K562 (cell line): ENCODE measurements around the gene OR52B6. TPM values are rescaled to one million over a fixed set of nuclear protein-coding genes. Genes with fewer than 3 reads are reported as not detected.

Source experiments
- AFF1 ChIP-seq, 2 experiments: fragments of 450-650 bp; IDR thresholded peaks; 2 replicates each; pipeline ENCODE4 v1.6.1; 2018; ENCODE audit warnings: mild to moderate bottlenecking in 2 of 2, low read depth in 1 of 2; ENCODE audit not compliant: partially characterized antibody in 2 of 2
- HDAC3 ChIP-seq: fragments of 450-650 bp; IDR thresholded peaks from 2 replicates; pipeline ENCODE4 v1.6.1; 2018; ENCODE audit warnings: borderline replicate concordance, mild to moderate bottlenecking, moderate library complexity; ENCODE audit not compliant: partially characterized antibody
- PRDM10 ChIP-seq: fragments of 450-650 bp; IDR thresholded peaks from 2 replicates; pipeline ENCODE4 v1.6.1; 2018; ENCODE audit not compliant: partially characterized antibody
- SPI1 ChIP-seq: IDR thresholded peaks from 2 replicates; pipeline ENCODE4 v1.6.1; 2011; ENCODE audit warnings: low read depth, low read length, control low read depth, borderline replicate concordance
- ZBTB40 ChIP-seq, 2 experiments: fragments of 450-650 bp in 1 of 2; sonication (generic) in 1 of 2; formaldehyde crosslinking in 1 of 2; IDR thresholded peaks; 2 replicates each; pipeline versions ENCODE4 v1.7.1 to v1.9.0; 2016 to 2022; ENCODE audit warnings: inconsistent platforms in 1 of 2, mild to moderate bottlenecking in 1 of 2, missing genetic modification reagents in 1 of 2
- ZNF175 ChIP-seq: fragments of 200-800 bp; sonication (Bioruptor generic); IDR thresholded peaks from 2 replicates; pipeline ENCODE4 v1.6.1; 2016; ENCODE audit warnings: low read depth, mild to moderate bottlenecking, missing genetic modification characterization, missing compliant biosample characterization
- polyA plus RNA-seq, 8 experiments: library from polyadenylated mRNA; depleted of rRNA in 4 of 8; stranded (reverse) in 5 of 8; unstranded in 3 of 8; fragments of >200 nt; fragmentation: Nextera tagmentation in 2 of 8; fragmentation: Illumina TruSeq in 1 of 8; extraction: Ambion mirVana in 2 of 8; extraction: Trizol in 1 of 8; gene quantifications; 2 replicates each; pipeline versions ENCODE4 v1.2.1 to v1.2.3, GENCODE V29; 2011 to 2014; ENCODE audit warnings: inconsistent platforms in 1 of 8, missing spikeins in 1 of 8
- total RNA-seq, 7 experiments: library from RNA; depleted of rRNA in 6 of 7; stranded (reverse); fragments of >200 nt in 6 of 7; fragmentation: Illumina TruSeq in 2 of 7; extraction: Trizol in 2 of 7; gene quantifications; 2 replicates each; pipeline versions ENCODE4 v1.2.1 to v1.2.3, GENCODE V29; 2011 to 2021; ENCODE audit warnings: low replicate concordance in 1 of 7

Gene OR52B6
- total and polyA plus RNA-seq, 9 of the 15 experiments (the other 6 are each of a cell fraction or from before 2014, with no cell fraction given): not detected

- TF ChIP-seq ZBTB40 (IDR thresholded peaks at IDR 0.05): 0 out of 2 replicates have a peak, but pooled peaks have one; percentile 32
- no peak for TF ChIP-seq ZBTB40 (CRISPR knock-in tag; IDR thresholded peaks at IDR 0.05)
- TF ChIP-seq SPI1: no peak
- peak in 1 of 2 experiments; percentile 32 for TF ChIP-seq AFF1 (IDR thresholded peaks at IDR 0.05; ENCODE audit: low read depth in 1 of 2, partially characterized antibody in 2 of 2)
- peak; percentile 72 for TF ChIP-seq PRDM10
- peak; percentile 34 for TF ChIP-seq HDAC3
- no peak for TF ChIP-seq ZNF175
Observed at GRCh38 chr11:5600374-5600851, 19.7 kb downstream of the OR52B6 start (continued).
